ENCODE data around the gene CALML3.

CALML3 gene

DNA sequence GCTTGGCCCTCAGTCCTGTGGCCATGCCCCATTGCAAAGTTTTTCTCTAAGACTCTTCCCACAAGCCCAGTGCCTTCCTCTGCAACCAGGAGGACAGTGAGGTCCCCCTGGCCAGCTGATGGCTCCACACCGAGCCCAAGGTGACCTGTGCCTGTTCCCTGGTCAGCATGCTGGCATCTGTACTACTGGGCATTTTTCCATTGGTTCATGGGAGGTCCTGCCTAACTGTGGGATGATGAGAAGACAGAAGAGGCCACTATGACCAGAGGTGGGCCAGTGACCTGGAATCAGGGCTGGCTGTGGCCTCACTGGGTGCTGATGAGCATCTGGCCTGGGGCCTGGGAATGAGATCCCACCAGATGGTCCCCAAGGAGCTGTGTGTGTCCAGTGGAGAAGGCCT is 20.2 kb downstream of the CALML3 start:
- peak; percentile 4 for DNase-seq

DNA sequence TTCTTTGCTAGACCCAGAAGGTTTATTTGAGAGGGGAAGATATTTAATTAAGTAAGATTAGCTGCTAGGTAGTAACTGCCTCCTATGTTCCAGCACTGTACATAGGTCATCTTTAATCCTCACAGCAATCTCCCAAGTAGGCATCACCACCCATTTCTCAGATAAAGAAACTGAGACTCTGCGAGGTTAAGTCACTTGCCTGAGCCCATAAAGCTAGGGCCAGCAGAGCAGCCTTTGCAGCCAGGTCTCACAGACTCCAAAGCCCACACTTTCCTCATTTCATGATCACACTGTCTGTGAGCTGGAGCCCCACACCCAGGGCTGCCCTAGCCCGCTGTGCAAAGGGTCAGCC is 20.6 kb downstream of the CALML3 start:
- no peak for DNase-seq

DNA sequence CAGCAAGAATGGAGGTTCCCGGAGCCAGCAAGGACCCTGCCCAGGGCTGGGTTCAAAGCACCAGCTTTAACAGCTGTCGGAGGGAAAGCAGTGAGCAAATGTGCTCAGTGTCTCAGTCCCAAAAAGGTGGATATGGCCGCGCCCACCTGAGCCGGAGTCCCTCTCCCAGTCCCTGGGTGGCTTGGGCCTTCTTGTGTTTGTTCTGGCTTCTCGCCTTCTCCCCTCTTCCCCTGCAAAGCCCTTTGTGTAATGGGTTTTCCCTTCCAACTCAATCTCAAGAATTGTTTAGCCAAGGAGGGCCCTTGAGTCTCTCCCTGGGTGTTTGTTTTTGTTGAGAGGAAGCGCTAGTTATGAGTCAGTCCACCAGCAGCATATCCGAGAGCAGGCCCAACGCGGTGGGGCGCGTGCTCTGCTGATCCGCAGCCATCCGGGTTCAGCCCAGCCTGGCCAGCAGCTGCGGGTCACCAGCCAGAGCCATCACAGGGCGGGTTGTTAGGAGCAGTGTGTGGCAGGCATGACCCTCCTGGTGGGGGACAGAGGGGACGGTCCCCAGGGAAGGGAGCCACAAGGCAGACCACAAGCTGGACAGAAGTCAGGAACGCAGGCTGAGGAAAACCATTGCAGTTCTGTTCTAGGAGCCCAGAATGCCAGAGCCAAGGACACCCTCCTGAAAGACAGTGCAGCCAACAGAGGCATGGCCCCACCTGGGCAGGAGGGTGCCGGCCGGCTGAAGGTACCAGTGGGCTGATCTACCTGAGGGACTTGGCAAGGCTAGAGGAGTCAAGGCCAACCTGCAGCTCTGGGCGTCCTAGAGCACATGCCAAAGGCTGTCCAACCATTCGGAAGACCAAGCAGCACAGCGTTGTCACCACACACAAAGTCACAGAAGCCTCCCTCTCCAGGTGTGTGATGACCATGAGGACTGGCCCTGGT is 21.3 kb downstream of the CALML3 start:
- DNase-seq: peak; percentile 16

DNA sequence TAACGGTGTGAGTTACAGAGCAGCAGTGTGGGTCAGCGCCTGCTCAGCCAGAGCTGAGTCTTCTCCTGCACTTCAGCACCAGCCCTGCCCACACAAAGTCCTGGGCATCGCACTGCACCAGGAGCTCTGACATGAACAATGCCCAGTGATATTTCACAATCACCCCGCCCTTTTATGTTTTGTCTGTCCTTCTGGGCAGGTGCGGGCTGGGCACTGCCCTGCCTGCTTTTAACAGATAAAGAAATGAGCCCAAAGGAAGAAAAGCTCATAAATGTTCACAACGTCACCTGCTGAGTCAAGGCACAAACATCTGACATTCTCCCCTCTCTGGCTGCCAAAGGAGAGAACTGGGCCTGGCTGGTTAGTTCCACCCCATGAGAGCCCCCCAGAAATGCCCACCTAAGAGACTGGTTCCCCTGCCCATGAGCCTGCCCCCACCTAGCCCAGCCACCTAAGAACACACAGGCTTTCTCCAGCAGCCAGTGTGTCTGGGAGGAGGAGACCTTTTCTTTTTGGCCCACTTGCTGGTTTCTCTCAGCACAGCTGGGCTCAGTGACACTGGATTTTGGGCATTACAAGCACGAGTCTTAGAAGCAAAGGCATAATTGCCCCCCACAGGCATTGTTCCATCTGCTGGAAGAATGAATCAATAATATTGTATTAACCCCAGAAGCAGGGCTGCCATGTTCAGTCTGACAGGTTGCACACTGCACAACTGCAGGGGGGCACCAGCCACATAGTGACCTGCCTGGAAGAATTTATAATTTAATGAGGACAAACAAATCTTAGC is 22.3 kb downstream of the CALML3 start:
- peak; percentile 4 for DNase-seq

DNA sequence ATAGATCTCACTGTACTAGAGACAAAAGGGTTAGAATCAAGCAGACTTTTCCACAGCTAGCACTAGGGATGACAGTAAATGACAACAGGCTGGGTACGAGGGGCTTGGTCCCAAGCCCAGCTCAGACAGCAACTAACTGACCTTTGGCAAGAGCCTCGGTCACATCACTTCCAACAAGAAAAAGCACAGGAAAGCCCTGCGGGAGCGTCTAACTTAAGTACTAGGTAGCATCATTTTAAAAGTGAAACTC is 22.8 kb downstream of the CALML3 start:
- DNase-seq: no peak

DNA sequence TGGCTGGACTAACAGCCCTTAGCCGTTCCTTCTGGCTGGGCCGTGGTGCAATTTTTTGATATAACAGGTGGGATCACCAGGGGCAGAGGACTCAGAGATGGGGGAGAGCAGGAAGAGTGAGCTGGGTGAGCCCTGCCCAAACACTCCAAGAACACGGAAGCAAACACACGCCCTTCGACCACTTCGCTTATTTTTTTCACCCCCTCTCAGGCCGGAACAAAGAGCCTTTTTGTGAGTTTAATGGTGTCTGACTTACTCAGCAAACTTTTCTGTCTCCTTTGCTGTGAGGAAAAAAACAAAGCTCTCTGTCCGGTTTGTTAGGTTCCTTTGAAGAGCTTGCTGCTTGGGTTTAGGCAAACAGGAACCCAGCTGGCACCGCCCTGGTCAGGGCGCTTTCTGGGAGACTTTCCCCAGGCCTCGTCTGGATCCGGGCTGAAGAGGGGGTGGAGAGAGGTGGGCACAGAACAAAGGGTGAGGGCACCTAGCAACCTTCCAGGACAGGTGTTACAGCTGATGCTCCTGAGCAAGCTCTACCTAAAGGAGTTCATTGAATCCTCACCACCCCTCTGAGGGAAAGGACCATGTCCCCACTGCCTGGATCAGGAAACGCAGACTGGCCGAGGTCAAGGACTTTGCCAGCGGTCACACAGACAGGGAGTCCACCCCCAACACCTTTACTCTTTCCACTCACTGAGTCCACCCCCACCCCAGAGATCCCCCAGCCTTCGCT is 23.3 kb downstream of the CALML3 start:
- DNase-seq: no peak

DNA sequence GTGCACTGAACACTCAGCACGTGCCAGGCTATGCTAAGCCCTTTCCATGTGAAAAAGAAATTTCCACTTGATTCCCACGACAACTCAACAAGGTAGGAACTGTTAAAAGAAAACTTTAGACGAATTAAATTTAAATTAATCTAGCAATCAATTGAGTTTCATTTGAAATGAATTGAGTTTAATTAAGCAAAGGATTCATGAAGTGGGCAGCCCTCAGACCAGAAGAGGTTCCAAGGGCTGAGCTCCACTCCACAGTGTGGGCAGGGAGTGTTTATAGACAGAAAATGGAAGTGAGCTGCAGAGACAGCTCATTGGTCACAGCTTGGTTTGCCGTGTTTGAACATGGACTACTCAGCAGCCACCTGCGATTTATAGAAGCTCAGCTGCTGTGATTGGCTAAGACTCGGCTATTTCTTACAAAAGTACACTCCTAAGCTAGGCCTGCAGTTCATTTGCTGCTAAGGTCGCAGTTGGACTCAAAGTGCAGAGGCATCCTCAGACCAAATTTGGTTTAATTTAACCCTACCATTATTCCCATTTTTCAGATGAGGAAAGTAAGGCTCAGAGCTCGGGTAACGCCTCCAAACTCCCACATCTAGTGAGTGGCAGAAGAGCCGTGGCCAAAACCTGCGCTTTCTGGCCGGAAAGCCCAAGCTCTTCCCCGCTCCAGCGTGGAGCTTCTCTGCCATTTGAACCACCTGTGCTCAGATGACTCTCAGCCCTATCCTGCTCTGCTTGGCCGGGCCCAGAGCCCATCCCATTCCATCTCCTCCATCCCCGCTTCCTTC is 24.9 kb downstream of the CALML3 start:
- no peak for DNase-seq

DNA sequence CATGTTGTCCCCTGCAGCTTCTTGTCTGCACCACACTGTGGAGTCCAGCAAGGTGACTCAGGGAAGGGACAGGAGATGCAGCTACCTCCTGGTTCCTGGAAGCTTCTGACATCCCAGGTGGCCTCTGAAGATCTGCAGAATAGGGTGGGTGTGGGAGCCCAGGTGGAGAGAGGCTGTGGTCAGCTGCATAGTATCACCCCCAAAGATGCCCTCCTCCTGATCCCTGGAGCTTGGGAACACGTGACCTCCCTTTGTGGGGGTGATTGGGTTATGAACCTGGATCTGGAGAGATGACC is 25.4 kb downstream of the CALML3 start:
- no peak for DNase-seq

DNA sequence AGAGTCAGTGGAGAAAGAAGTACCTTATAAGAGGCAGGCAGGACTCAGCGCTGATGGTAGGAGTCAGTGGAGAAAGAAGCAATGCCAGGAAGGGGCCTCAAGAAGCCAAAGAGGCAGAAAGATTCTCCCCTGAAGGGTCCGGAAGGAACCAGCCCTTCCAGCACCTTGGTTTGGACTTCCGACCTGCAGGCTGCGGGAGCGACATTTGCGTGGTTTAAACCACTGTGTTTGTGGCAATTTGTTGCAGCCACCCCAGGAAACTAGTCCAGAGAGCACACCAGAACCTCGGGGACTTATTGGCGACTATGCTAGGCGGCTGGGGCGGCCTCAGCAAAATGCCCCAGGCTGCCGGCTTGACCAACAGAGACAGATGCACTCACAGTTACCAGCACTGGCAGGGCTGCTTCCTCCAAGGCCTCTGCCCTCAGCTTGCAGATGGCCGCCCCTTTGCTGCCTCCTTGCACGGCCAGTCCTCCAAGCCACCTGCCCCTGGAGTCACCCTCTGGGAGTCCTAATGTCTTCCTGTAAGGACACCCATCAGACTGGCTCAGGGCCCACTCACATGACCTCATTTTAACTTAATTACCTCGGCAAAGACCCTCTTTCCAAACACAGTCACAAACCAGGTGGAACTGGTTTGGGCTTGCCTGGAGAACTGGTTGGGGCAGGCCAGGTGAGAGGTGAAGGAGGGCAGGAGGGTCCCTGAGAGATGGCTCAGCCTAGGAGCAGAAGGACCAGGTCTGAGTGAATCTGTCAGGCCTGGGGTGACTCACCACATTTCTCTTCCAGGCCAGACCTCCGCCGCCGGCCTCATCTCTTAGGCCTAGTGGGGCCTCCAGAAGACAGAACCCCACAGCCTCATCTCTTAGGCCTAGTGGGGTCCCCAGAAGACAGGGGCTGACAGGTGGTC is 26.1 kb downstream of the CALML3 start:
- no peak for DNase-seq

DNA sequence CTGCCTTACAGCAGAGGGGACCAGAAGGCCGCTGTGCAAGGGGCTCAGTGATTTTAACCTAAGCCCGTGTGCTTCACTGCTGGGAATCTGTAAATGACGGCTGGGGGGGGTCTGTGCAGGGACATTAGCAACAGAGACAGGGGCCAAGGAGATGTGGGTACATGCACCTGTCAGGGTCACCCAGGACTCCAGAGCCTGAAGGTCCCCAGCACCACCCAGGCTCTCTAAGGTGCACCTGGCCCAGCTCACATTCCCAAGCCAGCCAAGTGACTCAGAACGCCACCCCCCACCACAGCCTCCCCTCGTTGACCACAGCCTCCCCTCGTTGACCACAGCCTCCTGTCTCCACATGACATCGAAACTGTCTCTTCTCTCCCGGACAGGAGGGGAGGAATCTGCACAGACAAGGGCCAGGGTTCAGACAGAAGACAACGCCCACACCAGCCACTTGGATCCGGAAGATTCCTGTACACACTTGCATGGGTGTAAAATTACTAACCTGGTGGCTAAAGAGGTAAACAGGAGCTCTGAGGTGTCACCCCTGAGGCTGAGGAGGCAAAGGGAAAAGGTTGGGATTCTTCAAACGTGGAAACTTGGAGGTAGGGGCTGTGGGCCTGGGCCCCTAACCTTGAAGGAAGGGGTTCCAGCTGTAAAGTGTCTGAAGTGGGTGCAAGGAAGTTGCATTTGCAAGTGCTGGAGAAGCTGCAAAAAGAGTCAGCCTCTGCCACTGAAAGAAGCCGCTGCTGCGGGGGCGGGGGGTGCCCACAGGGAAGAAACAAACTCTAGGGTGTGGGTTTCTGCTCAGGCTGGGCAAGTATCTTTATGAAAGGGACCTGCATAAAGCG is 27.0 kb downstream of the CALML3 start:
- no peak for DNase-seq

DNA sequence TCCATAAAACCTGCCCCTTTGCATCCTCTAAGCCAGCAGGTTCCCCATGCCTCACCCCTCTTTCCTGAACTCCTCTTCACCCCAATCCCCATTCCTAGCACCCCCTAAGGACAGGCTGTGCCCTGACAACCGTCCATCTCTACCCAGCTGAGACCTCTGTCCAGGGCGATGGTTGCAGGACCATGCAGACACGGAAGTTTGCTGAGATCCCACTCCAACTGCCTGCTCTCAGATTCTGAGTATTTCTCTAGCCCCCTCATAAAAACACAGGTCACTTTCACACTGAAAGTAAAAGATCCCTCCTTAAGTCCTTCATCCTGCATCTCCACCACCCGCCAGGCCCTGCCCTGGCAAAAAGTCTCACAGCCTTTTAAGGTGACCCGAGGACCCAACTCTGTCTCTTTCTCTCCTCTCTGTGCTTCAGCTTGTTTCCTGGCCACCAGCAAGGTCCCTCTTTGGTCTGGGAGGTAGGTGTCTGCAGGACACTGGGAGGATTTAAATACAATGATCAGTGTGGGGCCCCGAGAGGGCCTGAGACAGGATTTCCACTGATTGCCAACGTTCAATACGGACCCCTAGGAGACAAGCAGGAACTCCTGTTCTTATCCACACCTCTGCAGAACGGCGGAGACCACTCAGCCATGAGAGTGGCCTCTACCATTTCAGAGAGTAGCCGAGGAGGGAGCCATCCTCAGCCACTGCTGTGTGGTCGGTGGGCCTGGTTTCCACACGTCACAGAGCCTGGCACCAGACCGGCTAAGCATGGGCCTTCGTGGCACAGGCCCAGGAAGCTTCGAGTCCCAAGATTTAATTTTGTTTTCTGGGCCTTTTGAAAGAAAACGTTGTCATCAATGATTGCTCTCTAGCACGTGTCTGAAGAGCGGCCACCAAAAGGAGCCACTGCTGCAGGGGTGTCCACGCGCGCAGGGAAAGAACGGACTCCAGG is 27.9 kb downstream of the CALML3 start:
- no peak for DNase-seq

DNA sequence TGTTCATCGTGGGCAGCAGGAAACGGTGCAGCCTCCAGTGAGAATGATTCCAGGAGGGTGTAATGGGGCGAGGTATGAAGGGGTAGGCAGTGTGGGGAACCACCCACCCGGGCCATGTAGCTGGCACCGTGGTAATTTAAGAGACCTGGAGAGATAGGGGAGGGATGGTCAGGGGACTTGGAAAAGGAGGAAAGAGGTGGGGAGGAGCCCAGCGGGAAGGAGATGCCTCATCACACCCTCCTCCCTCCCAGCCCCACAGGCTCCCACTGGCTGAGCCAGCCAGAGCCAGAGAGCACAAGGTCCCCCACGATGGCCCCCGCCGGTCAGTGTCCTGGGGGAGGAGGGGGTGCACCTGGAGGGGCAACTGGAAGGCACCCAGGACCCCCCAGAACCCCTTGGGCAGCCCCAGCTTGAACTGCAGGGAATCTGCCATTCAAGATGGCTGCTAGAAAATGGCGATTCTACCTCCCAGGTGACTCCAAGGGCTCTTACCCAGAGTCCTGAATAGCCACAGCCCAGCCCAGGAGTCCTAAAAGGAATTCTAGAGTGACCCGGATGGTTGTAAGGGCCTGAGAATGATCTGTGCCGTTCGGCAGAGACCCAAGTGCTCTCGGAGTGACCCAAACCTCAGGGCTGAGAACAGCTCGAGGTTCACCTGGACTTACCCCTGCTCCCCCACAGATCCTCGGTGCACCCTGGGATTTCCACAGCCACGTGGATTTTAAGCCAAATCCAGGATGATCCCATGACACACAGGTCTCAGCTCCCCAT is 28.8 kb downstream of the CALML3 start:
- DNase-seq: no peak

DNA sequence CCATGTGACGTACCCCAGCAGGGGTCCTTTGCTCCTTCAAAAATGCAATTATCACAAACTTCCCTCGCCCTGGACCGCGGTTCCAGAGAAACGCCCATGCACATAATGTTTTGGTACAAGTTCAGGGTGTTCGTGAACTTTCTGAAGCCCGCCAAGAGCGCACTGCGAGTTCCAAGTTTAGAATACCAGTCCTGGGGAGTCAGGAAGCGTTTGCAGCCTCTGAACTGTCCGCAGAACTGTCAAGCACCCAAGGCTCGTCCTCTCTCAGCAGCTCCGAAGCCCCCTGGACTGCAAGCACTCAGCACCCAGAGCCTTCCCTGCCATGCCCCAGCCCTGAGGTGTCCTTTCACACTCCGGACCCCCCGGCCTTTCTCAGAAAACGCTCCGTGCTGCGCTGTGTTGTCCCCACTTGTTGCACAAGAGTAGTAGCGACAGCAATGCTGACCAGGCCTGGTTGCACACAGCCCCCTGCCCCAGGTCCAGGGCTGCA is 30.3 kb downstream of the CALML3 start:
- DNase-seq: peak; percentile 9

DNA sequence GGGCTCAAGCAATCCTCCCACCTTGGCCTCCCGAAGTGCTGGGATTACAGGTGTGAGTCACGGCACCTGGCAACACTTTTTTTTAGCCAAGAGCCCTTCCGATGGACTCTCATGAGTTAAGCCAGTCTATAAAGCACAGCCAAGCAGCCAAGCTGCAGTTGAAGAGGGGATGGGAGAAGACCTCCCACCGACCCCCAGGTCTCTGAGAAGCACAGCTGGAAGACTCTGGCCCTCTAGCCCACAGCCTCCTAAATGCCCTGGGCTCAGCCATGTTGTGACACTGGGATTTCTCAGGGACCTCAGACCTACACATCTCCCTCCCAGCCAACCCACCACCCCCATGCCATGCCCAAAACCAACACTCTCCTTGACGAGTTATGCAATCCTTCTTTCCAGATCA is 31.1 kb downstream of the CALML3 start:
- DNase-seq: peak; percentile 6

DNA sequence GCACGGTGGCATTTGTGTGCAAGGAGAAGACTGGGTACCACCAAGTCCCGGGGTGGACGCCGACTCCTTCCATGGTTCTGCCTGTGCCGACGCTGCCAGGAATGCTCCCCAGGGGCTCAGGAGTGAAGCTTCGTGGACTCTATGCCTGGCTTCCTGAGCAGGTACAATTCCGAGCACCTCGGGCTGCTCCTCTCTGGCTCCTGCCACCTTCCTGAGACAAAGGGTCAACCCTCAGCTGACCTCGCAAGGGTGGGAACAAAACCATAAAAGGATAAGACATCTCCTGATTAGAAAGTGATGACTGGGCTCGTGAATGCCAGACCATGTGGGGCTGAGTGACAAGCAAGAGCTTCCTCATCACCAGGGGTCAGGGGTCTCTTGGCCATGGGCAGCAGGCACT is 31.8 kb downstream of the CALML3 start:
- peak; percentile 4 for DNase-seq

DNA sequence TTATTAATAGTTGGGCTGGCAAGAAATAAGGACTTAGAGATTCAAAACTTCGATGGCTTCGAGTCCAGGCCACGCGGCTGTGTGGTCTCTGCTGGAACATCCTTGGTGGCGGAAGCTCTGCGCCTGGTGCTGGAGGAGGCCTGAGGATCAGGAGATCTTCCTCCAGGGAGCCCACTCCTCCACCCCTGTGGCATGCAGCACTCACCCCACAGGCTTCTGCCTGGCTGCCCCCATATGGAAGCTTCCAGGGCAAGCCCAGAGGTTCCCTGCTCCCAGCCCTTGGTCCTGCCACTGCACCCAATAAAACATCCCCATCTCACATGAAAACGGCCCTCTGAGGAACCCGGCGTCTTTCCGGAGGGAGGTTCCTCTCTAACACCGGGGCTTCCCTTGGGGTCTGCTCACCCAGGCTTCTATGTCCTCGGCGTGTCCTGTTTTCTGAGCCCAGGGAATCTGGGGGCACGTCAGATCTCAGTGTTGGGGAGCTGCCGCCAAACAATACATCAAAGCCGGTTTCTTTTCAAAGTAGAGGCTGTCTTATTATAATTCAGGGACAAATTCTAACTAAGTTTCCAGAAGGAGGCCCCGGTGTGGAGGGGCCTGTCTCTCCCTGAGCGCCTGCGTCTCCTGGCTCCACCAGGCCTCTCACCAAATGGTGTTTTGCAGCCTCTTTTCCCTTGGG is 32.4 kb downstream of the CALML3 start:
- DNase-seq: no peak

DNA sequence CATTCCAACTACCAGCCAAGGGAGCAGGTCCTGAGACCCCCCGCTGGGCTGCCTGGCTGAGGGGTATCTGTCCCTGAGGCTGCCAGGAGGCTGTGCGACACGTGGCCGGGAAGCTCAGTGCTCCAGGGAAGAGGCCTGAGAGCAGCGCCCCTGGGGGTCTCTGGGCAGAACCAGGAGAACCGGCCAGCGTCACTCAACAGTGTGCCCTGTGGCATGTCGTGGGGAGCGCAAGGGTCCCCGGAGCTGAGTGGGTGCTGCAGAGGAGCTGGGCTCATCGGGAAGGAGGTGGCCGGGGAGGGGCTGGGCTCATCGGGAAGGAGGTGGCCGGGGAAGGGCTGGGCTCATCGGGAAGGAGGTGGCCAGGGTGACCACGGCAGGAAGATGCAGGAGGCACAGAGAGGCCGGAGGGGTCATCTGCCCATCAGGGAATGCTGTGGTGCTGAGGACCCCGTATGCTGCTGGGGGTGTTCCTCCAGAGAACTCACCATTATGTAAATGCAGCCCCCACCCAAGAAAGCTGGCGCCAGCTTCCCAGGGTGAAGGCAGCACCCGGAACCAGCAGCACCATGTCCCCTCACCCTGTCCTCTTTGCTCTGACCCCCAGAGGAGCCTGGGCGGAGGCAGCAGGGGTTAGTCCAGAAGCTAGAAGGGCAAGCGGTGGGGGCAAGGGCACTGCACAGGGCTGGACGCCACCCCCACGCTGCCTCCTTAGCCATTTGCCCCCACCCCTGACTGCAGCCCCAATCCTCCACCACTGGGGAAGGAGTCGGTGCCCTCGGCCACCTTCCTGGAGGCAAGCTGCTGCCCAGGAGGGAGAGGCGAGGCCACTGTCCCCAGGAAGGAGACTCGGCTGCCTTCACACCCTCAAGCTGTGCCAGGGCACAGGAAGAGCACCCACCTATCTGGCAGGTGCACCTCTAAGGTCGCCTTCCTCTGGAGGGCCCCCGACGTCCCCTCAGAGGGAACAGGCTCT is 33.3 kb downstream of the CALML3 start:
- DNase-seq: peak; percentile 6
